ENCODE results near the gene SHANK1.

GRCh38 chr19:50741179-50741933 lies 21.8 kb upstream of the SHANK1 start:
- TF ChIP-seq CTCF (IDR thresholded peaks at IDR 0.05) (no peak), EP300 (IDR thresholded peaks at IDR 0.05) (no peak), POLR2A (IDR thresholded peaks at IDR 0.05) (no peak)

Measured in upper lobe of left lung (tissue), 4 donors.